GM21529 (cell line): ENCODE measurements around the gene BEND5.

ENCODE experiments used
- ATAC-seq: cut with Tn5 transposase; IDR thresholded peaks from one replicate; pipeline ENCODE4 v1.9.1; 2021; ENCODE audit not compliant: unreplicated experiment

BEND5 gene

DNA sequence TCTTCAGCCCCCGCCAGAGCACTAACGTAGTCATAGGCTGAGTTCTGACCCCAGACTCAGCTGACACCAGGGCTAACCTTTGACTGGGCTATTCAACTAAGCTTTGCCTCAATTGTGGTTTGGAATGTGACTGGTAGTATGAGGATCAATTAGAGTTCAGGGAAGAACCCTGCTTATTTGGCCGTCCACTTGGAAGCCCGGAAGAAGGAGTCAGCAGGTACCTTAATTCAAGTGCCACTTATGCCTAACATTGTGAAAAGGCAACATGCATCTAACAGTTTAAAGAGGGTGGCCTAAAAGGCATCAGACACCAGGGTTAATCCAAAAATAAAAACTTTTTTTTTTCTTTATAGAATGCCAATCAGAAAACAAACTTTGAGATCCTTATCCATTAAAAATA is 92.3 kb downstream of the BEND5 start:
- no peak for ATAC-seq

DNA sequence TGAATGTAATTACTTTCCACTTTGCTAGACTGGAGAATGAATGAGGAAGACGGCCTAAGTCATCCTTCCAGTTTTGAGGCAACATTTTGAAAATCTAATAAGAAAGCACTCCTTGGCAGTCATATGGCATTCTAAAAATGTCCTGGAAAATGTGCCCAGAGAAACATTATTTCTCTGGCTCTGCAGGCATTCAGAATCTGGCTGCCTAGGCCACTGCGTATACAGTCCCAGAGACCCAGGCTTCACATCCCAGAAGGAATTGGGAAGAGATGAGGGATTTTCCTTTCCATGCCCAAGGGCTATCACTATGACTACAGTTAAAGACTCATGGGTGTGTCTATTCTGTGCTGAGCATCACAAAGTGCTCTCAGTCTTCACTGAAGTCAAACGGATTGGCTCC is 92.9 kb downstream of the BEND5 start:
- no peak for ATAC-seq

DNA sequence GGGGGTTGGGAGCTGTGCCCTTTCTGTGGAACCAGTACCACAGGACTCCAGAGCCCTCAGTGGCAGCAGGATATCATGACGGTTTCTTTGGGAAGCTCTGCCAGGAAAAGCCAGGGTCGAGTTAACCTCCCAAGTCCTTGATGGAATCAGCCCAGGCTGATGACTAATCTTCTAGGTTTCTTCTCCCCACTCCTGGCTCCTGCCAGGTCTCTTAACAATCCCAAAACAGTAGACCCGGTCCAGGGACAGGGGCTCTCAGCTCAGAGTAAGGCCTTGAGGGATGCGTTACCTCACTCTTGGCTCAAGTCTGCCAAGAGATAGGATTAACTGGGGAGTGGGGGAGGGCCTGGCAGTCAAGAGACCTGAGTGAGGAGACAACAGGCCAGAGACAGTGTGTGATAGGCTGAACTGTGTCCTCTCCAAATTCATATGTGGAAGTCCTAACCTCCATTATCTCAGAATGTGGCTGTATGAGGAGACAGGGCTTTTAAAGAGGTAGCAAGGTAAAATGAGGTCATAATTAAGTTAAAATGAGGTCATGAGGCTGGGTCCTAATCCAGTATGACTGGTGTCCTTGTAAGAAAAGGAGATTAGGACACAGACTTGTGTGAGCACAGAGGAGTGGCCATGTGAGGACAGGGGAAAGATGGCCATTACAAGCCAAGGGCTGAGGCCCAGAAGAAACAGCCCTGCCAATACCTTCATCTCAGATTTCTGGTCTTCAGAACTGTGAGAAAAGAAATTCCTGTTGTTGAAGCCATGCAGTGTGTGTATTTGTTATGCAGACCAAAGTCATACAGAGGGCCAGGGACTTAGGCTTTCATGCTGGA is 95.0 kb downstream of the BEND5 start:
- no peak for ATAC-seq

DNA sequence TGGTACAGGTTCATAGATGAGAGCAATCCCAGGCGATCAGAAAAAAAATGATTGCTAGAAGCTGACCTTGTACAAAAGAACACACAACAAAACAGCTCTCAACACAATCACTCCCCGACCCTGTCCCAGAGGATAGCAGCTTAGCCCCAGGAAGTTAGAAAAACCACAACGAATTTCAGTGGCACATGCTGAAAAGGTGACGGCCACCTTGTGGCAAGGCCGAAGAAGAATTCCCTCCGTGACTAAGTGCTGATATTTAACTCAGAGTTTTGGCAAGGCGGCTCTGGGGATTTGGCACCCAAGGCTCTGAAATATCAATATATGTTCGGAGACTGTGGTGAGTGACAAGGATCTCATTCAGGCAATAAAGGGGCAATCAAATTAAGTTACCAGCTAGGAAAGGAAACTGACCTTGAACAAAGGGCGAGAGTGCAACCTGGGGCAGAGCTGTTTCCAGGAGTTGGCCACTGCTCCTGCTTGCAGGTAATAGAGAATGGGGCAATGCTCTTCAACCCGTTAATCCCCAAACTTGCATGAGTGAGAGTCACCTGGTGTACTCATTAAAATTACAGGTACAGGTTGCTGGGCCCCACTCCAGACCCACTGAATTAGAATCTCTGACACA is 96.2 kb downstream of the BEND5 start:
- no peak for ATAC-seq

DNA sequence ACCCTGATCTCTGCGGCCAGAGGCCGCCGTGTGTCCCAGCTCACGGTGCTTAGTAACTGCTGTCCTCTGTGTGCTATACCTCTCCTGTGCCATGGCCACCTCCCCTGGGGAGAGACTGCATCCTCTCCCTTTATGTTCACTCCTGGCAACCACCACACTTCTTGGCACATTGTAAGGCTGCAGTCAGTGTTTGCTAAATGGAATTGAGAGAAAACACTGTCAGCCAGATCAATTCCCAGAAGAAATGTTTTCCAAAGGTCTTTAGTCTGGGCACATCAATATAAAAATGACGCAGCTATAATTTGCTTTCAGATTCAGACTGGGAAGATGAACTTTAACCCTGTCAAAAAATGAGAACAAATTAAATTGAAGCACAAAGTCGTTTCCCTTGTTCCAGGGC is 96.8 kb downstream of the BEND5 start:
- no peak for ATAC-seq

DNA sequence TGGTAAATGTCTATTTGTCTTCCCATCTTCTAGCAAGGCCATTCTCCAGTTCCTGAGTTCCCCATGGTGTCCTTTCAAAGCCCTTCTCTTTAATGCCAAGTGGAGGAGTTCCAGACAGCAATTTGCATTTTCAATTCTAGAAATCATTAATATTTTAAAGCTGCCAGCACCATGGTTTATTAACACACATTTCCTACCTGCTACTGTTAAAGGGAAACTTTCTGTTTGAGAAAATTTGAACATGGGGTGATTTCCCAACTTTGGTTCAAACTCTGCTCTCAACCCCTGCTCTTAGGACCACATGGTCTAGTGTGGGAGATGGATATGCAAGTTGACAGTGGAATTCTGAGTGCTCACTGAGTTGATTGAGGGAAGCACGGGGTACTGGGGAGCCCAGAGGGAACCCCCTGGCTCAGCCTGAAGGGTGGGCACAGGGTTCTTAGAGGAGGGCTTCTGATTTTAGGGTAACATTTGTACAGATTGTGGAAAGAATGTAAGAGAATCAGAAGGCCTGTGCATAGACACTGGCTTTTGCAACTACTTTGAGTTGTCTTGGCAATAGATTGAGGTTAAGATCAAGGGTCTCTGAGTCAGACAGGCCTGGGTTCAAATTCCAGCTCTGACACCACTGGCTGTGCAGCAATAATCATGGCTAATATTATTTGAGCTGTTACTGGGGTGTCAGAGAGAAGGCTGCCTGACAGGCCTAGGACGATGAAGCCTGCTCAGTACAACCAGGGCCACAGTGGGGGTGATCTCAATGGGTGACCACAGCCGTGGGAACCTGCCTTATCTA is 97.8 kb downstream of the BEND5 start:
- no peak for ATAC-seq
